ENCODE data around the gene PRND.
"Not testable (repeated sequence)": the region's sequence is repeated elsewhere in the genome, so short reads cannot be mapped to it uniquely, and the experiment has no call there.

PRND gene

DNA sequence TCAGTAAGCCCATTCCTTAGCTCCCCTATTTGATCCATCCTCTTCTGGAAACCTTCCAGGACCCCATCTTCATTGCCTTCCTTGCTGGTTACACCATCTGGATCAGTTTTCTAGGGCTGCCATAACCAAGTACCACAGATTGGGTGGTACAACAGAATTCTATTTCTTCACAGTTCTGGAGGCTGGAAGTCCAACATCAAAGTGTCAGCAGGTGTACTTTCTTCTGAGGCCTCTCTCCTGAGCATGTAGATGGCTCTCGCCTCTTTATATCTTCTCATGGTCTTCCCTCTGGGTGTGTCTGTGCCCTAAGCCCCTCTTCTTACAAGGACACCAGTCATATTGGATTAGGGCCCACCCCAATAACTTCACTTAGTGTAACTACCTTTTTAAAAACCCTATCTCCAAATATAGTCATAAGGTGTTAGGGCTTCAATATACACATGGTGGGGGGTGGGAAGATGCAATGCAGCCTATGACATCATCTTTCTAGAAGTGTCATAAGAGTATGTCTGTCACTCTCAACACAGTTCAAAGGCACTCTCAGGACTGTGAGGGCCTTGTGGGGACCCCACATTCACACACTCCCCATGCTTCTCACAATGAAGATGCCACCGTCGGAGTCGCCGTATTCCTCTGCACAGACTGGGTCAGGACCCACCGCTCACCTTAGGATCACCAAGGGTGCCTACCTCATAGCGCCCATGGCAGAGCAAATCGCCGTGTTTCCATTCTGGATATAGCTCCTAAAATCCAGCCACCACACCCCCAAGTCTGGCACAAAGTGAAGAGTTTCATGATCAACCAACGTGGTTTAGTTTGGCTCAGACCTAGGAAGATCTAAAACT lies 12.2 kb upstream of the PRND start:
- DNase-seq, result no peak

DNA sequence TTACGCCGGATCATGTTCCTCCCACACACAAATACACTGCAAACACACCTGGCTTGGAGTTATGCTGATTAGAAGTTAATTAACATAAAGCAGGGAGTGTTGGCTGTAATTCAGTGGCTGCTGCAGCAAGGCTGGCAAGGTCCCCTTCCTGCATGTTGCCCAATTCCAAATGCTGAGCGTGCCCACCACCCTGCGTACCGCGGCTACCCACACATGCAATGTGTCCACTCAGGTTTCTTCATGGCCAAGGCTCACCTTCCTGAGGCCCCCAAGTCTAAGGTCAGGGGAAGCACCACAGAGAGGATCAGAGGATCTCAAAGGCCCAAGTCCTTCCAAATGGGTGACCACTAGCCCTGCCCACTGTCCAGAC lies 11.6 kb upstream of the PRND start:
- no peak for DNase-seq

DNA sequence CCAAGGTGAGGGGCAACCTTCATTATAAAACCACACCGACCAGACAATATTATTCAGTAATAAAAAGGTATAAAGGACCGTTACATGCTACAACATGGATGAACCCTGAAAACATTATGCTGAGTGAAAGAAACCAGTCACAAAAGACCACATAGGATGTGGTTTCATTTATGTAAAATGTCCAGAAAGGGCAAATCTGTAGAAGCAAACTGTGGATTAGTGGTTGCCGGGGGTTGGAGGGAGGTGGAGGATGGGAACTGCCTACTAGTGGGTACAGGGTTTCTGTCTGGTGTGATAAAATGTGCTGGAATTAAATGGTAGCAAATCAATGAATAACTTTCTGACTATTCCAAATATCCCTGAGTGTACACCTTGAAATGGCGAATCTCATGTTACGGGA lies 10.2 kb upstream of the PRND start:
- peak in 1 of 5 donors; percentile 46 for DNase-seq

DNA sequence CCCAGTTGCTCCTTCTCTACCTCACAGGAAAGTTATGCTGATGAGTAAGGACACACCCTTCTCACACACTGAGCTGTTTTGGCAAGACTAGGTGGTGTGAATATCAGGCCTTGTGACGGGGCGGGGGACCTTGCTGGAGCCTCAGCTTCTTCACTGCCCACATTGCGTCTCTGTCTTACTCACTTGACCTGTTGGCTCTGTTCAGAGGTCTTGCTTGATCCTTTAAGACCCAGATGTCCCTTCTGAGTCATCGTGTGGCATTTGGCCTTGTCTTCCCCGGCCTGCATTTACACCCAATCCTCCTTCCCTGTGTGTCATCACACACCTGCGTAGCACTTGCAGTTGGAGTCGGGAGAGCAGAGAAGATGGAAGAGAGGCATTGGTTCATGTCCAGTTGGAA lies 8.3 kb upstream of the PRND start:
- no peak for DNase-seq

DNA sequence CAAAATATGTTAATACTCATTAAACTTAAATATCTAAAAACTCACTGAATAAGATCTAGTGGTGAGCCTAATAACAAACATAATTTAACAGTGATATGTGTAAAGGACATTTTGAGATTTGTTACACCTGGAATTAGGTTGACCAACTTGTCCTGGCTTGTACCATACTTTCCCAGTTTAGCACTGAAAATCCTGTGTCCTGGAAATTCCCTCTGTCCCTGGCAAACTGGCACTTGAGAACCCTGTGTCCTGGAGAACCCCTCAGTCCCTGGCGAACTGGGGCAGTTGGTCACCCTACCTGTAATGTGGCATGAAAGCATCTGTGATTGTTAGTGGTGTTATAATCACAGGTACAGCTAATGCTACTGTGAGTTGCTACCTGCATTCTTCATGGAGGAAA lies 6.9 kb upstream of the PRND start:
- no peak for DNase-seq

DNA sequence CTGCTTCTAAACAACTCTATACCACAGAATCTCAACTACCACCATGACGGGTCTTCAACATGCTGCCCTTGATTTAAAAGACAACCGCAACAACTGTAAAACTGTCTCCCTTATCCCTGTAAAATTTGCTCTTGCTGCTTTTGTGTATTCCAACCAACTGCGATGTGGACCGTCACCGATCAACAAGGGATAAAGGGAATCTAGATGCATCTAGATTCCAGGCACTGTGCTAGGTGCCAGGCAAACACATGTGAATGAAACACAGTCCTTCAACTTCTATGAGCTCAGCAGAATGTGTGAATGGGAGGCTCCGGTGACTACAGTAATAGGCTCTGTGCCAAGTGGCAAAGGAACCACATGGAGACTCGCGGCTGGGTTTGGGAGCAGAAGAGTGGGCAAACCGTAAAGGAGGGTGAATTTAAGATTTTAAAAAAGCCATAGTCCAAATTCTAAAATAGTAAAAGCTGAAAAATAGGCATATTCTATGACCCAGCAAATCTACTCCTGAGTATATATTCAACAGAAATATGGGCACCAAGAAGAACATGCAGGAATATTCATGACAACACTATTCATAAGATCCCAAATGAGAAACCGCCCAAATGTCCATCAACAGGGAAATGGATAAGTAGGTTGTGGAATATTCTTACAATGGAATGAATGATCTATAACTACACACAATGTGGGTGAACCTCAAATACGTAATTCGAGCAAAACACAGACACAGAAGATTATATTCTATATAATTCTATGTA lies 3.7 kb upstream of the PRND start:
- no peak for DNase-seq

DNA sequence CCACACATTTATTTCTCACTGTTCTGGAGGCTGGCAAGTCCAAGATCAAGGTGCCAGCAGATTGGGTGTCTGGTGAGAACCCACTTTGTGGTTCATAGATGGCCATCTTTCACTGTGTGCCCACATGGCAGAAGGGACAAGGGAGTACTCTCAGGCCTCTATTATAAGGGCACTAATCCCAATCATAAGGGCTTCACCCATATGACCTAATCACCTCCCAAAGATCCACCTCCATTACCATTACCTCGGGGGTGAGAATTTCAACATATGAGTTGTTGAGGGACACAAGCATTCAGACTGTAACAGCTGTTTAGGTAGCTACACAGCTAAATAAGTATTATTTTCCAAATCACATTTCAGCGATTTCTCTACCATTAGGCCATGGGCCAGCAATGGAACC lies 2.5 kb upstream of the PRND start:
- no peak for DNase-seq

DNA sequence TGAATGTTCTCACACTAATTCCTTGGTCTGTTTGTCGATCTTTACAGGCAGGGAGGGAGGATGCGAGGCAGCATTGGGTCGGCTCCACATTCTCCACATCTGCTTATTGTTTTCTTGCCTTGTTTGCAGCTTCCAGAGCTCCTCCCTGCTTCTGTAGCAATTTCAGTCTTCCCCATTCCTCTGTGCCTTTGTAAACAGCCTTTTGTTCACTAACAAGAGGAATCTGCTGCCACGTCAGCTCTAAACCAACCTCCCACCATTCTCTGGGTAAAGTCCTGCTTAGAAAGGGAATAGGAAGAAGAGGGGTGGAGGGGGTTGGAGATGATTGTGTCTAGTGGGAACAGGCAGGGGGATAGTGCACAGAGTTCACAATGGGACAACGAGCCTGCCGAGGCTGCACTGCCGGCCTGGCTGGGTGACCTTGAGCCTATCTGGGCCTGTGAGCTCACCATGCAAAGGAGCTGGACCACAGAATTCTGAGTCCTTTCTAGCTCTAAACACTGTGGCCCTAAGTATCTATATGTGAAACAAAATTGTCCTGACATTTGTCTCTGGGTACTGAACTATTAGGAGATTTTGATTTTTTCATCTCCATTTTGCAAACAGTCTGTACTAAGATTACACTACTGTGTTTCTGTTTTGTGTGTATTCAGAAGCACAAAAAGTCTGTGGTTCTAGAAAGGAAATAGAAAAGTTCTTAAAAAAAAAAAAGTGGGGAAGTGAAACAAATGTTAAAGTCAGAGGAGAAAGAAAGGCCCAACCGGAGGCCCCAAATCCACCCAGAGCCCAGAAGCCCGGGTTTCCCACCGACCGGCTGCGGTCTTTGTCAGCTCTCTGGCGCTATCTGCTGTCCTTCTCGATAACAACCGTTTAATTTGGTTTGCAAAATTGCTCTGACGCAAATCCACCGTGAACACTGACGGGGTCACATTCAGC lies 1.4 kb upstream of the PRND start:
- peak; percentile 37 to 70 (median 63) for DNase-seq

DNA sequence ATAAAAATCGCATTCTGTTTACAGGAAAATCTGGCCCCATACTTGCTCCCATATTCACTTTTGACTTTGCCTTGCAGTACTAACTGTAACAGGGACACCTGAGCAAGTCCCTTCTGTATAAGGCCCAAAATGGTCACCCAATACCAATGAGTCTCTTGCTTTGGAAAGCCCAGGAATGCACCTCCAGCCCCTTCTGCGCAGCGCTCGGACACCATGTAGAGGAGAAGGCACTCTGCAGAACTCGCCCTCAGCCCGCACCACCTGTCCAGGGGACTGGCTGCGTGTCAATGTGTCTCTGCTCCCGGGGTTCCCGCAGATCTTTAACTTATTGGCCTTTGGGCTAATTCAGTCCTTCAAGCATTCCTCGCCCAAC lies 746 bp upstream of the PRND start:
- no peak for DNase-seq

DNA sequence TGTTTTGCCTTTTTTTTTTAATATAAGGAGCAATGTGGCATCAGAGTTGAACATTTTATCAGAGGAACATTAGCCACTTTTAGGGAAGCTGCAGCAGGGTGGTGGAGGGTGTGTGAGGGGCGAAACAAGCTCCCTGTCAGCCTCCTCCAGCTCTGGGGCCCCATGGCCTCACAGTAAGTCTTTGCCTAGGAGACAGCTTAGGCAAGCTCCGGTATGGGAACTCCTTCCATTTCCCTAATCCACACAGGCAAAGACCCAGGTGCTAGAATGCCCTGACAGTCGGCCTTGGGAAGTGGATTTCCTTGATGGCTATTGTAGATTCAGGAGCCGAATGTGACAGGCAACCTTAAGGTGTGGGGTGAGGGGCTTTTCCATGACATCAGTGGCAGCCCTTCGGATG lies 862 bp downstream of the PRND start:
- no peak for DNase-seq

DNA sequence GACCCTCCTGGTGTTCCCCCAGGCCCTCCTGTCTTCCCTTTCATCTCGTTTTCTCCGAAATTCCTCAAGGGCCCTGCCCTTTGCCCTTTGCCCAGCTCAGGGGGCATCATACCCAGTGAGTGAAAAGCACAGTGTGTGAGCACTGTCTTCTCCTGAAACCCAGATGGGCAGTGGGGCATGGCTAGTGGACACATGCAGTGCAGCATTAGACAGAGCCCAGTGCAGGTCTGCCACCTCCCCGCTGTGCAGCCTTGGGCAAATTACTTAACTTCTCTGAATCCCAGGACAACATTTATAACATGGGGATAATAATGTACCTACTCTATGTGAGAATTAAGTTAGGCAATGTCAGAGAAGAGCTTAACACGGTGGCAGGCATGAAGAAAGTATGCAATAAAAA lies 1.3 kb downstream of the PRND start:
- no peak for DNase-seq

DNA sequence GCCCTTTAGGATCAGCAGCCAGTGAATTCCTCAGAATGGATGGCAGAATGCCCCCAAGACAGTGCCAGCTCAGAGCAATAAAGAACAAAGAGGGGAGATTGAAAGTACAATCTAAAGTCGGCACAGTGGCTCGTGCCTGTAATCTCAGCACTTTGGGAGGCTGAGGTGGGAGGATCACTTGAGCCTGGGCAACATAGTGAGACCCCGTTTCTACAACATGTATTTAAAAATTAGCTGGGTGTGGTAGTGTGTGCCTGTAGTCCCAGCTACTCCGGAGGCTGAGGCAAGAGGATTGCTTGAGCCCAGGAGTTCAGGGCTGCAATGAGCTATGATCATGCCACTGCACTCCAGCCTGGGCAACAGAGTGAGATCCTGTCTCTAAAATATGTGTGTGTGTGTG lies 1.8 kb downstream of the PRND start:
- DNase-seq, result not testable (repeated sequence)

DNA sequence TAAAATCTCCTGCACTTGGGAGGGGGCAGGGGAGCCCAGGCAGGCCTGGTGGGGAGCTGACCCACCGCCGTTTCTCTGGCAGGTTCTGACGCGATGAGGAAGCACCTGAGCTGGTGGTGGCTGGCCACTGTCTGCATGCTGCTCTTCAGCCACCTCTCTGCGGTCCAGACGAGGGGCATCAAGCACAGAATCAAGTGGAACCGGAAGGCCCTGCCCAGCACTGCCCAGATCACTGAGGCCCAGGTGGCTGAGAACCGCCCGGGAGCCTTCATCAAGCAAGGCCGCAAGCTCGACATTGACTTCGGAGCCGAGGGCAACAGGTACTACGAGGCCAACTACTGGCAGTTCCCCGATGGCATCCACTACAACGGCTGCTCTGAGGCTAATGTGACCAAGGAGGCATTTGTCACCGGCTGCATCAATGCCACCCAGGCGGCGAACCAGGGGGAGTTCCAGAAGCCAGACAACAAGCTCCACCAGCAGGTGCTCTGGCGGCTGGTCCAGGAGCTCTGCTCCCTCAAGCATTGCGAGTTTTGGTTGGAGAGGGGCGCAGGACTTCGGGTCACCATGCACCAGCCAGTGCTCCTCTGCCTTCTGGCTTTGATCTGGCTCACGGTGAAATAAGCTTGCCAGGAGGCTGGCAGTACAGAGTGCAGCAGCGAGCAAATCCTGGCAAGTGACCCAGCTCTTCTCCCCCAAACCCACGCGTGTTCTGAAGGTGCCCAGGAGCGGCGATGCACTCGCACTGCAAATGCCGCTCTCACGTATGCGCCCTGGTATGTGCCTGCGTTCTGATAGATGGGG lies 3.0 kb downstream of the PRND start:
- DNase-seq, result no peak

DNA sequence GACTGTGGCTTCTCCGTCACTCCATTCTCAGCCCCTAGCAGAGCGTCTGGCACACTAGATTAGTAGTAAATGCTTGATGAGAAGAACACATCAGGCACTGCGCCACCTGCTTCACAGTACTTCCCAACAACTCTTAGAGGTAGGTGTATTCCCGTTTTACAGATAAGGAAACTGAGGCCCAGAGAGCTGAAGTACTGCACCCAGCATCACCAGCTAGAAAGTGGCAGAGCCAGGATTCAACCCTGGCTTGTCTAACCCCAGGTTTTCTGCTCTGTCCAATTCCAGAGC lies 3.5 kb downstream of the PRND start:
- no peak for DNase-seq

DNA sequence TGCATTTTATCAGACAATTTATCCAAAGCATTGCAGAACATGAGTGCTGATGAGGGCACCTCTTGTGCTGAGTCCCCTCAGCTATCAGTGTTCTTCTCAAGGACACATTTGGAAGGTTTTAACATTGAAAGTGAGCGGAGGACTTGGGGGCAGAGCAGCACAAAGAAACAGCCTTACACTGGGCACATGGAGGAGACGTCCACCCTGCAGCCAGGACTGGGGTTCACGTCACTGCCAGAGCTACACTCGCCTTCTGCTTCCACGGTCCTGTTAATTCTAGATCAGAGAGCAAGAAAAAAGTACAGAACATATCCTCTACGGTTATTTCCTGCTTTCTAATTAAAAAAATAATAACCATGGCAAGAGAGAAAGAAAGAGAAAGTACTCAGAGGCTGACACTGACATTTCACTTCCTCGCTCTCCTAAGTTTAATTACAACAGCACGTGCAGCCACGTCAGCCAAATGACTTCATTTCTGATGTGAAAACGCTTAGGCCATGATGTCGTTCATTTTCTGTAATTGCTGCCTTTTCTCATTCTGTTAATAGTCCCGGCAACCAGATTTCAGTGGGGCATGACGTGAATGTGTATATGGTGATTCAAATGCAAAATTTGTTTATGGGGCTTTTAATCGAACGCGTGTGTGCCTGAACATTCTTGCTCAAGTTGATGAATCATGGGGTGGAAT lies 5.1 kb downstream of the PRND start:
- peak in 3 of 5 donors; percentile 14 to 55 (median 38) for DNase-seq

DNA sequence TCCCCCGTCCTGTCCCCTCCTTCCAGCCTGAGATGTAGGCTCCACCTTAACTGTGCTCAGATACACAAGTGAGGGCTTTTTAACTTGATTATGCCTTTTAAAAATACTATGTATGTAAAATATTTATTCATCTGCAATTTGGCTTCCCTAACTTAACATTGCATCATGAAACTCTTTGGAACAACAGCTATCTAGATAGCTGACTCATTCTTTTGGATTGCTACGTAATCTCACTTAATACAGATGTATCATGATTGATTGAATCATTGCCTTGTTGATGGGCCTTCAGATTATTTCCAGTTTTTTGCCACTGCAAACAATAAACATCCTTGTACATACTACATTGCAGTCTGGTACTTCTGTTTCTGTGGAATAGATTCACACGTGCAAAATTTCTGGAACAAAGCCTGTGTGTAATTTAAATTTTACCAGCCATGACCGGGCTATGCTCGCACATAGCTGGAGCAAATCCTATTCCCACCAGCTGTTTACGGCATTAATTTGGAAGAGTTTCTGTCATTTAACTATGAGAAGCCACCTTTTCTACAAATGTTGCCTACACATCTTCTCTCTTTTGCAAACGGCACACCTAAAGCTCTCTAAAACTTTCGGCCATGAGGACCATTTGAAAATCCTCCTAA lies 6.5 kb downstream of the PRND start:
- no peak for DNase-seq

DNA sequence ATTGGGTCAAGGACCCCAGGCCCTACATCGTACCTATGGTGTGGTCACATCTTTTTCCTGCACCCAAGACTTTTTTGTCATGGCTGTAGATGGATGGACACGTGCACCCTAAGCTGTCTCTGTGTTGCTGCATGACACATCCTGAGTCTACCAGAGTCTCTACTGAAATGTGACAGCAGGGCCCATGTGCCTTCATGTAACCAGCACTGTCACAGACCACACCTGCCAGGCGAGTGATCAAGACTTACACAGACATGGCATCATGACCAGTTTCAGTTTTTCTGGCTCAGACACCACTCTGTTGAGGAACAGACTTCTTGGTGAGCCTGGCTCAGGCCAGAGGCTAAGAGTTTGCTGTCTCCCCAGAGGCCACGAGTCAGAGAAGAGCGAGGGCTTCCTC lies 7.6 kb downstream of the PRND start:
- DNase-seq, result no peak

DNA sequence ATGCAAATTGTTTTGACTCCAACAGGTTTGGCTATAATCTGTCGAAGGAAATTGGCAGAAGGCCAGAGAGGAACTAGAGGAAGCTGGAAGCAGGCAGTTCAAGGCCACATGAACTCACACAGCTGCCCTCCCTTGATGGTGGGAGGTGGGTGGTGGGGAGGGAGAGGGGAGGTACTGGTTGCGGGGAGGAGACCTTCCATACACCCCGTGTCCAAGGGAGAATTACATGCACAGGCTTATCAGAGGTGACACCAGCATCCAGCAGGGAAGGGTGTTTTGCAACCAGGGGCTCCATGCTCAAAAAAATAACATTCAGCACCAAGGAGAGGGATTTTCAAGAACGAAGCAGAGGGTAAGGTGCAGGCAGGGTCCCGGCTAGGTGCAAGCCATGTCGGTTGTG lies 9.1 kb downstream of the PRND start:
- no peak for DNase-seq

DNA sequence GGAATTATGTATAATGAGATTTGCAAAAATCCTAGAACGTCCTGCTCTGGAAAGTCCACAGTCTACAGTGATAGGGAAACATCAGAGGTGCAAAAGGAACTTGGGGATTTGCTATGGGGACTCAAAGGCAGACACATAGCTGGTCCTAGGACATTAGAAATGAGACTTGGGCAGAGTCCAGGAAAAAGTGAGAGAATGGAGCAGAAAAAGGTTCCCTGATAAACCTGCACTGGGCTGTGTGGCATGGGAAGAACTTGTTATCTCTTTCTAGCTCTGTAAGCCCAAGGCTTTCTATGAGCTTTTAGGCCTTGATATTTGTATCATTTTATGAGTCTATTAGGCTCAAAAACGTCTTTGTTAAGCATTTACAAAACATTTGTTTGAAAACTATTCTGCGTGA lies 15.2 kb downstream of the PRND start:
- DNase-seq, result no peak

DNA sequence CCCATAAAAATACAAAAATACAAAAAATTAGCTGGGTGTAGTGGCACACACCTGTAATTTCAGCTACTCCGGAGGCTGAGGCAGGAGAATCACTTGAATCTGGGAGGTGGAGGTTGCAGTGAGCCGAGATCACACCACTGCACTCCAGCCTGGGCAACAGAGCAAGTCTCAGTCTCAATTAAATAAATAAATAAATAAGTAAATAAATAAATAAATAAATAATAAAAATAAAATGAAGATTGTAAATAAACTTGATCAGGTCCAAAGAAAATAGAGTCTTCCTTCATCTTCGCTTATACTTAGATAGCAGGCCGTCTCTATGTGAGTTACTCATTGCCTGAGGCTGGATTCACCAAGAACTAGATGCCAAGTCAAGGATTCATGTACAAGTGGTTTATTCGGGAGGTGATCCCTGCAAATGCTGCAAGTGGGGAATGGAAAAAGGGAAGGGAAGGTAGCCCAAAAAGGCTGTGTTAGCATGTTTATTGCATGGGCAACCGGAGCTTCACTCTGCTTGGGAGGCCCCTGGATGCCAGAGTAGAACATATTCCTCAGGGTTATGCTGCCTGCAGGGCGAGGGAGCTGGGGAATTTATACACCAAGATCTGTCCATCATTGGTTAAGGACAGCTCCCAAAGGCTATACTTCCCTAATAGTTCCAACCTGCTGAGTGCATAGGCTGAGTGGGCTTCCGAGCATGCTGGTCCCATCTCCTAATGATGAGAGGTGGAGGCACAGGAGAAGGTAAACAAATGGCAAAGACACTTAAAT lies 16.3 kb downstream of the PRND start:
- no peak for DNase-seq

Data from T-helper 1 cell (primary cell).